HuH-7 (cell line): ENCODE results near the gene ADAM19.

Experiments
- DNase-seq: peaks from one replicate; pipeline ENCODE4 v3.0.0; 2011; ENCODE audit warnings: low spot score

ADAM19 gene

DNA sequence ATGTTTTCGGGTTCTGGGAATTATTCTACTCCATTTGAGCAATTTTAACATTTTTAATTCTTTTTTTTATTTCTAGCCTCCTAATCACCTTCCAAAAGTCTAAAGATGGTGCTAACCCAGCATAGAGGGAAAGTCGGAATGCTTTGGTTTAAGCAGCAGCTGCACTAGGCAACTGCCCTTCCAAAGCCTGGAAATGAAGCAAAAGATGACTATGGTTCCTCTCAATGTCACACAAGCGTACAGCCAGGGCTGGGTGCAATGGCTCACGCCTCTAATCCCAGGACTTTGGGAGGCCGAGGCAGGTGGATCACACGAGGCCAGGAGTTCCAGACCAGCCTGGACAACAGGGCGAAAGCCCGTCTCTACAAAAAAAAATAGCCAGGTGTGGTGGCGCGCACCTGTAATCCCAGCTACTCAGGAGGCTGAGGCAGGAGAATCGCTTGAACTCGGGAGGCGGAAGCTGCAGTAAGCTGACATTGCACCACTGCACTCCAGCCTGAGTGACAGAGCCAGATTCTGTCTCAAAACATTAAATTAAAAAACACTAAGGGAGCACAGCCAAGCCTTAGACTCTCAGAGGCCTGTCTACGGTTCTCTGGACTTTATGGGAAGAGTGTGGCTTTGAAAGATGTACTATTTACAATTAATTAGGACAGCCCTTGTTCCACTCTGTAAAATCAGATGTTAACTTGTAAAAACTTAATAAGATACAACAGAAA, 33.1 kb downstream of the ADAM19 start:
- no peak for DNase-seq

DNA sequence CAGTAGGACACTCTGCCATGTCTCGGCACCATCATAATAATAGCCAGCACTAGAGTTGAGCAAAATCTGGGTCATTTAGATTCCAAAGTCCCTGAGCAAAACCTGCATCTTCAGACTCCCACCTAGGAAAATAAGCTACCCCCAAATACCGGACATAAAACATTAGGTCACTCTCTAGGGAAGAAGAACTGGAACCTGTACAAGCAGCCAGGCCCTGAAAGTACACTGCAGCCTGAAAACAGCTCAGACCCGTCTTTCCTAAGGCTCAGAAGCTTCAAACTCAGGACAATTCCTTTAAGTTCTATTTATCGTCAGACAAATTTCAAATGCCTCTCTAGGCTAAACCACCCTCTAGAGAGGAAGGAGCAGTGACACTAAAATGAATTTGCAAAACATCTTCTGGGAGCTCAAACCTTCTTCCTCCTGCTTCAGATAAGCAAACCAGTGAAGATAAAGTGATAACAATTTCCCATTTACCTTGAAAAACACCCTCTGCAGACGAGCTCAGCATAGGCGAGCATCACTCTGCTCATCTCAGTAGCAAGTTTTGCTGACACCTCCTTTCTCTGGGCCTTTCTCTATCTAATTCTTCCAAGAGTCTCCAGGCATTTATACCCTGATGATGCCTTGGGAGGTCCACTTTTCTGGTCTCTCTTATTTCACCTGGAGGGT, 34.0 kb downstream of the ADAM19 start:
- no peak for DNase-seq

DNA sequence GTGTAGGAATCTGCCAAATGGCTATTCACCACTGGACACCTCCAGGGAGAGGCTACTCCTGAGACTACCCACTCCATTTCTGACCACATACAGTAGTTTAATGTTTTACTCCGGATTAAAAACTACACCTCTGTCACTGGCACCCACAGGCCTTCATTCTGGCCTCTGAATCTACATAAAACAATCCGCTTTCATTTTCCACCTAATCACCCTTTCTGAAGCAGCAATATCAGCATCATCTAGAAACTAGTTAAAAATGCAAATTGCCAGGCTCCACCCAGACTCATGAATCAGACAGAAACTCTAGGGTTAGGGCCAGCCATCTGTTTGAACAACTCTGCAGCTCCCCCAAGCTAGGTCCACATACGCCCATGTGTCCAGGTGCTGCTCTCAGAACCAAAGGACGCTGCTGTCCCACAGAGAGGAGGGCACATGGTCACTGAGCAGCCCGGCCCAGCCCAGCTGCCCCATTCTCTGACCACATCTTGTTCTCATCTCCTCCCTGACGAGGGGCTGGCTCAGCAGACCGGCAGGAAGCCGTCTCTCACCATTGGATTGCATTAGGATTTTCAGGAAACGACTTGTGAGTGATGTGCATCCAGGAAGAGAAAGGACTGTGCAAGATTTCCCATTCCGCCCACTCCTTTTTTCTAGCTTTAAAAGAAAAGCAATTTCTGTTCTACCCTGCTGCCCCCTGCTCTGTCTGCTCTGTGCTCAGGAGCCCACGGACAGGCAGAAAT, 34.7 kb downstream of the ADAM19 start:
- no peak for DNase-seq

DNA sequence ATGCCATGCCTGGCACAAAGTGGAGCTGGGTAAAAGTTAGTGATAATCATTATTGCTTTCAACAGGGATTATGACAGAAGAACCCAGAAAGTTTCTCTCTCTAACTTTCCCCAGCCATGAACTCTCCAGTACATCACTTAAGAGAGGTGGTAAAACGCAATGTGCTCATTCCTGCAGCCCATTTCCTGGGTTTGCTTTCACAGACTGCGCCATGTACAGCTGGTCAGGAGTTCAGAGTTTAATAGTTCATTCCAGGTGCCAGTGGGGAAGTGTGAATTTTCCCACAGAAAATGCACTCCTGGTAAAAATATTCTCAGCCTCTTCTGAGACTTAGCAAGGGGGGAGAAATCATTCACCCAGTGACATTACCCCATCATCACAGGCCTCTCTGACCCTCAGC, 35.5 kb downstream of the ADAM19 start:
- DNase-seq = no peak

DNA sequence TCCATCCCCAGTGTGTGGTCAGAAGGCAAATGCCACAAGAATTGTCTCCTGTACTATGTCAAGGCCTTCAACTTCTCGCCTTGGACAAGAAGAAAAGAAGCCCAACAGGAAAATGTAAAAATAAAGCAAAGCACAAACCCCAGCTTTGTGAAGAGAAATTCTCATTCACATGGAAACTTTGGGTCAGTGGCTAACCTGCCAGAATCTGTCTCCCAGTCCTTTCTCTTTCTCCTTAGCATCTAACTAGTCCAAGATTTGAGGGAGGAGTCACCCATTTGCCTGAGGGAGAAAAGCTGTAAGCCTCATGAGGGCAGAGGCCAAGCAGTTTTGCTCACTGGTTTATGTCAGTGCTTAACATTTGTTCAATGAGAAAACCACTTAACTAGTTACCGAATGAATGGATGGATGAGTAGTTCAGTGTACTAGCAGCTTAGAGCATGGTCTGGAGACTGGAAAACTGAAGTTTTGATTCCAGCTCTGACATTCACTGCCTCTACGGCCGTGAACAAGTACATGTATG, 36.0 kb downstream of the ADAM19 start:
- DNase-seq = no peak

DNA sequence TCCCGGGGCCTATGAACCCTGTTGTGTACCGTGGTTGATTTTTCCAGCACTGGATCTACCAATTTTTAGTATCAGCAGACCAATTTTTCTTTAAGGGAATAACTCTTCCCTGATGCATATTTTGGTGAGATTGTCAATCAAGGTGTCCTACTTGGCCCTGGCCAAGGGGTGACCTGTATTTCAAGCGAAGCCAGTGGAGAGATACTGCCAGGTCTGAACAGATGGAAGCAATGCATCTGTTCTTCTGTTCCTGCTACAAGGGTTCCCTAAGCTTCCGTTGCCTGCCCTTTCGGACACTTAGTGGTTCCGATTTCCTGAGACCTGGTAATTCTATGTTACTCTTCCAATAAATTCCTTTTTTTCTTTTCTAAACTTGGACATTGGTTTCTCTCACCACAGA, 37.3 kb downstream of the ADAM19 start:
- DNase-seq = no peak

DNA sequence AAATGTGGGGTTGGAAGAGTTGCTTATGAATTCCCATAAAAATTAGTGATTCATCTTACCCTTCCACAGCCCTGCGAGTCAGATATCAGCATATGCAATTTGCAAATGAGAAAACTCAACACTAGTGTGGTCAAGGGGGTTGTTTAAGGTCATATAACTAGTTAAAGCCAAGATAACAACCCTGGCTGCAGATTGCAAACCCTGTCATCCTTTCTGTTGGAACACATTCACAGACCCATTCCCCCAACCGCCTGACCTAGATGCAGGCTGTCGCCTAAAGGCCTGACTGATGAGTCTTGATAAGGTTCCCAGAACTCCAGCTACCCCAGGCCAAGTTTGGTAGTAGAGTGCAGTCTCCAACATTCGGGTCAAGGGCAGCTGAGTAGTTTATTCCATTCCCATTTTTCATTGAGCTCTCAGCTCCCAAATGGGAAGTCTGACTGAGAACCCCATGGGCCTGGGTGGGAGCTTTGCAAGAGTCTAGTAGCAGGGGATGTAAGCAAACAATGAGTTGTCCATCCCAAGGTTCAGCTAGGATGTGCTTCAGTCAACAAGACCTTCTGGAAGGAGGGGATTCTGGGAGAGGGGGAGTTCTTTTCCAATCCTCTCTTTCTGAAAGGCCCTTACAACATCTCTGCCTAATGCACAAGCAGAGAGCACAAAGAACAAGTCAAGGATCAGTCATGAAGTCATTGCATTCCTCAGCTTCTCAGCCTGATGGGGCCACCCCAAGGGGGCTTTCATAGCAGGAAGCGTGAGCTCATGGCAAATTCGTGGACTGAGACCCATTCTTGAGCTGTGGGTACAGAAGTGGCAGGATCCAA, 40.3 kb downstream of the ADAM19 start:
- no peak for DNase-seq

DNA sequence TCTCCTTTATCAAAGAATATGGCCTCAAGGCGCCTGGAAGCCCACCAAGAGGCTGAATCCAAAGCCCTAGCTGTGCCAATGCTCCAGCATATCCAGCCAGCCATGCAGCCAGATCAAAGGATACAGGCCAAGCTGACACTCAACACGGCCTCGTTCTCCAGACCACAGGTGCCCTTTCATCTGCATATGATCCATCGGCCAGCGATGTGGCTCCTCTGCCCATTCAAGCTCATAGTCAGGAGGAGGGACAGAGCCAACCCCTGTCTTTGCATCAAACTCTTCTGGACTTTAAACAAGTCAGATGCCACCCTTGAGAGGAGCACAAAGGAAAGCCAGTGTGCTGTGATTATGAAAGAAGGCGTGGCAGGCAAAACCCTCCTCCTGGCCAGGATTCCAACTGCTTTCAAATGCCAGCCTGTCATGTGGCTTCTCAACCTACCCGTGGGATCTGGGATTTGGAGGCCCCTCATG, 42.5 kb downstream of the ADAM19 start:
- DNase-seq = no peak

DNA sequence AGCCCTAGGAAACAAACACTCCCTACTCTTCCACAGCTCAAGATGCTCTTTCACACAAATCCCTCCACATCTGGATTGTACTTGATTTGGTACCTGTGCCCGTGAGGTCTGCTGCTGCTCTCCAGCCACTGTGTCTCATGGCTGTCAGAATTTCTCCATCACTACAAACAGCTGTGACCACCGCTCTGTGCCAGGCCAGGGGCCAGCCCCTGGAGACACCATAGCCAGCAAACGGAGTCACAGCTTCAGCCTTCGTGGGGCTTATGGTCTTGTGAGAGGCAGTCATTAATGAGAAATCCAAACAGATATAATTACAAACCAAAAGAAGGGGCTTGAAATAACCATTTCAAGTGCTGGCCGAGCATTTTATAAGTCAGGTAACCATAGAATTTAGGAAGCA, 43.6 kb downstream of the ADAM19 start:
- DNase-seq = no peak

DNA sequence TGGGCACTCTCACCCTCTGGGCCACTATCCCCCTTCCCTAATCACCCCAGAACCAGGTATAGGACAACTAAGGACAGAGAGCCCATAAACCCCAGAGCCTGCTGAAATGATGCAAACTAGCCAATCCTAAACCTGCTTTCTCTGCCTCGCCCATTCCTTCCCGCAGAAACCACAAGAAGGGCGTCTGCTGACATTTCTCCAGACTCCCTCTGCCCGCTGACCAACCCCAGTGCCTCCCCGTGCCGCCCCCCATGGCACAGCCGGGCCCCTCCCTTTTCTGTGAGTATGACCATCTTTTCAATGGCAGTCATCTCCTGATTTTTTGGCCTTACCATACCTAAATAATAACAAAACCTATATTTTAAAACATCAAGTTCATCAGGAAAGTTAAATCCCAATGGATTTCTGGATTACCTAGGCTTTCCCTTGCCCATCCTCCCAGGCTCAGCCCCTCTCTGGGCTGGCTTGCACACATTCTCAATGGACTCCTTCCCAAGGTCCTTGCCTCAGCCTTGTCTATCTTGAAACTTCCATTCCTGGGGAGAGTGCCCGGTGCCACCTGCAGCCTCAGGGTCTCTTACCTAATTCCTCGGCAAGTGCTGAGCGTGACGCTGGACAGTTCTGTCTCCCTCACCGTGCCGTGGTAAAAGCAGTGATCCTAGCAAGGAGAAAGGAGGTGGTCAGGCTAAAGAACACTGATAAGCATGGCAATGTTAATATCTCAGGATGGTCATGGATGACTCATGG, 45.2 kb downstream of the ADAM19 start:
- DNase-seq = no peak

DNA sequence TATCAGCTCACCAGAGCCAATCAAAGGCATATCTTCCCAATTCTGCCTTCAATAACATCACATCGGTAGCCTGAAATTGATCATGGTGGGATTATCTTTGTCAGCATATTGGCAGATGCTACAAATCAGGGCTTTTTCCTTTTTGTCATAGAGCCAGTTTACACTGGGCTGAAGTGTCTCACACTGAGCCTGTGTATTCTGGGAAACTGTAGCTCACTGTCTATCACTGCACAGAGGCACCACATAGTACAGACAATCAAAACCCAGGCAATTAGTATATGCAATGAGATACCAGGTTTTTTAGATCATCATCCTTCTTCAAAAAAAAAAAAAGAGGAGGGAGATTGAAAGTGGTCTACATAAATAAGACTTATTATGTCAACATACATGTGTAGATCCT, 46.6 kb downstream of the ADAM19 start:
- no peak for DNase-seq

DNA sequence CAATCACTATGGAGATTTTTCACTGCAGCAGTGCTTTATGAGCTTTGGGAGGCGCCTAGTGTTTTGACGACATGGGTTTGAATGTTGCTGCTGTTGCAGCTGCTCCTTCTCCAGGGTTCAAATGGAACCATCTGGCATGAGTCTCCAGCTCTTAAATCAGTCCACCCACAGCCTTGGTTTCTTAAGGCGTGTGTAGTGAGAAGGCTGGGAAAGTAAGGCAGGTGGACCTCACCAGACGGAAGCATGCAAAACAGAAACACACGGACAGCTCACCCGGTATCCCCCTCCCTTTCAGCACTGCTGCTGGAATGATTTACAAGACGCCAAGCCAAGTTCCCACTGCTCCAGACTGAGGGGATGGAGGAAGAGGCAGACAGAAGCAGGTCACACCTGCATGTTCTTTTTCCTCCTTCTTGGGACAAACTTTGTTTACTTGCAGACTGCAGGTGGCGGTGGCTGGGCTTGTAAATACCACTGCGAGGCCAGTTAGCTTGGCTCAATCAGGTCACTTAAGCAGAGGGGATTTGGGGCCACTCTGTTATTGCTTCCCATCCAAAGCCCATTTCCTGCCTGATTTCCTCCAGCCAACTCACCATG, 47.4 kb downstream of the ADAM19 start:
- no peak for DNase-seq

DNA sequence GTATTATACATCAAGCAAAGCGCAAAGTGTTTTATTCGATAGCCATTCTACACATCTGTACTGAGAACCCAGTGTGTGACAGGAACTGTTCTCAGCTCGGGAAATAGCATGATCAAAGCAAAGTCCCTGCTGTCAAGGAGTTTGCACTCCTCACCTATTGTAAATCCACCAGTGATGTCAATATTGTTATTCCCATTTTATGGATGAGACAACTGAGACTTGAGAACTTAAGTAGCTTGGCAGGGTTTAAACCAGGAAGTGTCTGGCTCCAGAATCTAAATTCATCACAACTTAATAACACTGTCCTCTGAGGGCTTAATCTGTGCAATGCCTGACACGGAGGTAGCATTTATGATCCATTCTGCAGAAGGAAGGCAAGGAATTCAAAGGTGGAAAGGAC, 50.7 kb downstream of the ADAM19 start:
- no peak for DNase-seq

DNA sequence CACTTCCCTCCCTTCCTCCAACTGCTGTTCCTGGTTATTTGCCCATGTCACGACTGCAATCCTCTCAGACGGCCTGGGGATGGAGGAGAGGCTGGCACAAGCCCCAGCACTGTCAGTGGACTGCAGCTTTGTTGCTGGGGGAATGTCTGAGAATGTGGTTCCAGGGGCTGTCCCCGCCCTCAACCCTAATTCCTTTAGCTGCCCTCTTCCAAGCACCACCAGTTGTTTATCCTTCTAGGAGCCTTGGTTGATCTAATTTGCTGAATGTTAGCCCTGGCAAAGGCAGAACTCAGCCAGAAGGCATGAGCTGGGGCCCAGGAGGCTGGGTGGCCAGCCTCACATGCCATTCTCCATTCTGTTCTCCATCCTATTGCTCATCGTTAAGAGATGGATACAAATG, 51.6 kb downstream of the ADAM19 start:
- DNase-seq = no peak

DNA sequence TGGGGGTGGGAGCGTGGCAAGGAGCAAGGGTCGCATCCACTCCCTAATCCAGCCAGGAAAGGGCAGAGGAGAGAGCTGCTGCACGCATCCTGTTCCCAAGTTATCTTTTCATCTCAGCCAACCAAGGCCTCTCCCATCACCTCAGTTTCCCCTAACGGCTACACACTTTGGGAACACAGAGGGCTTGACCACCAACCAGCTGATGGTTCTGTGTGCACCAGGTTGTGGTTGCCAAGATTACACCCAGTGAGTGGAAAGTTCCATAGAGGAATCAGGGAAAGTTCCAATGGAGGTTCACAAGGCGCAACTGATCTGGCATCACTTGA, 53.9 kb downstream of the ADAM19 start:
- no peak for DNase-seq

DNA sequence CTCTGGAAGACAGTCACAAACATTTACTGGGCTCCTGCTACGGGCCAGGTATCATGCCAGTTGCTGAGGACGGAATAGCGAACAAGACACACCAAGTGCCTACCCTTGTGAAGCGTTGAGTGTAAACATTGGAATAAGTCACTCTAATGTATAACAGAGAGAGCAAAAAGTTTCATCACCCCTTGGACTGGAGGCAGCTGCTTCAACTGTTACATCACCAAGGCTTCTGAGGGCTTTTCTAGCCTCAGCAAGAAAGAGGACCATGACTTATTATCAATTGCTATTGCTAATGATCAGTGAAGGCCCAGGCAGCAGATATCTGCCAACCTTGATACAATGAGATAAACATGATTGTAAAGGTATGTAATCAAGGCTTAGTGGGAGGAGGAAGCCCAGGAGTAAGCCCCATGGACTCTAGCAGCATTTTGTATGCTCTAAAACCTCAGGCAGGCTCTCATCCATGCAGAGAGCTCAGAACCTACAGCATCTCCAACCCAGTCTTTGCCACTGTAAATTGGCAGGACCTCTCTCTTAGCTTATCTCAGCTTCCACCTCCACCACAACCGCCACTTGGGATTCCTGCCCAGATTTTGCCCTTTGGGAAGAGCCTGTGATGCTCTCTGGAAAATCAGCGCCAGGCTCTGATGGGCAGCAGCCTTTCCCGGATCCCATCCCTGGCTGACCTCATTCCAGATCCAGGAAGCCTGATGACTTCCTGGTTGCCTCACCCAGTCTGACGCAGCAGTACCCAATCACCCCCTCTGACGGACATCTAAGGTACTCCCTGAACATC, 54.5 kb downstream of the ADAM19 start:
- no peak for DNase-seq

DNA sequence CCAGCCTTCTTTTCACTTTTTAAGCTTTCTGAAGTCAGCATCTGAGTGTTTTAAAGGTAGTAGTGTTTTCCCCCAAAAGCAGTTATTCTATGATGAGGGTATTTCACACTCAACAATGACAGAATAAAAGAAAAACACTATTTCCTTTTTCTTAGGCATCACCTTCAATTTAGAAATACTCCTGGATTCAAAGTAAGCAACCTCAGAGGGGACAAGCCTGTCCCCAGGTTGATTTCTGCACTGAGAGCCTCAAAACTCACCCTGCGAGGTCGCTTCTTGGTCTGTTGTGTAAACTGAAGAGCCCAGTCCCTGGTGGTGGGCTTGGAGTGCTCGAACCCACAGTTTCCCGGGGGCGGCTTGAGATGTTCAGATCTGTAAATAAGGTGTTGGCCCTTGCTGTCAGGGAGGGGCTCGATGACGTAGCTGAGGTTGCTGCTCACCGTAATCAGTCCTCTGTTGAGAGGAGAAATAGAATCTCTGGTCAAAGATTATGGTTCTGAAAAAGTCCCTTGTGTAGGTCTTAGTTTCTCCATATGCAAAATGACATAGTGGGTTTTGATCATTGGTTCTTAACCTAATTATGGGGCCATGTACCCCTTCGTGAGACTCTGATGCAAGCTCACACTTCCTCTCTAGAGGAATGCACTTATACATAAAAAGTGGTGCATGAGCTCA, 55.9 kb downstream of the ADAM19 start:
- DNase-seq = no peak

DNA sequence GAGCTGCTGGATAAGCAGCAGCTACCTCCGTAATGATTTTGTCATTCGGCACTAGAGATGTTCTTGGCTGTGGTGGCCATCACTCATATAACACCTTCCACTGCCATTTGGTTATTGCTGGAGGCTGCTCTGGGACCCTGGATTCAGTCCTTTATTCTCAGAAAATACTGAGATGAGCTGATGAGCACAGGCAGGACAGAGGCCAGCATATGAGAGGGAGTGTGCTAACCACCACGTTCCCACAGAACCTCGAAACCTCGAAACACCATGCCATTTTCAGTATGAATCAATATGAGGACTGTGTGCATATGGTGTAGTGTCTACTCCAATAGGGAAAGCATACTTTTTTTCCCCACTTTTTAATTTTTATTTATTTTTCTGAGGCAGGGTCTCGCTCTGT, 56.6 kb downstream of the ADAM19 start:
- no peak for DNase-seq

DNA sequence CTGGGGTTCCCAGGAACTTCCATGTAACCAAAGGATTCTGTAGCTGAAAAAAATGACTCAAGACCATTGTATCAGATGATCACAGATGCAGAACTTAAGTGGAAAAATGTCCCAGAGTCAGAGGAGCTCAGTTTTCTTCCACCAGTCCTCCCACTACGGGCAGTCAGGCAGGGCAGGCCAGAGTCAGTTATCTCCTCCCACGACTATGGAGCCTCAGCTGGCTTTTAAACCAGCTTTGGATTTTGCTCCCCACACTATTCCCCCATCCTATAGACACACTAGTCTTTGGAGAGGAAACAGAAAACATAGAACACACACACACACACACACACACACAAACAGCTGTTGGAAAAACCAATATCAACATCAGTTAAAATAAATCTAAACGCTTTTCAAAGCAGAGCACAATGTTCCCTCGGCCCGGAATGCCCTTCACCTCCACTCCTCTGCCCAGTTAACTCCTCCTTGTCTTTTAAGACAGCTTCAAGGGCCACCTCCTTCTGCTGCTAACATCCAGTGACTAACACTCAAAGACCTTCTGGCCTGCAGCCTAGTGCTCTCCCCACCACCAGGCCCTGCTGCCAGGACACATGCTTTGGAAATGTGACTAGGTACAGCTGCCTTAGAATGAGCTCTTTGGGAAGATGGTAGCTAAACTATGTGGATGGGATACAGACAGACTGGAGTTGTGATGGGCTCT, 58.8 kb downstream of the ADAM19 start:
- no peak for DNase-seq
